ENCODE measurements around the gene ZNF19.

GRCh38 chr16:71426069-71426879 is 62.9 kb downstream of the ZNF19 start:
- TF ChIP-seq, protein P1, sequence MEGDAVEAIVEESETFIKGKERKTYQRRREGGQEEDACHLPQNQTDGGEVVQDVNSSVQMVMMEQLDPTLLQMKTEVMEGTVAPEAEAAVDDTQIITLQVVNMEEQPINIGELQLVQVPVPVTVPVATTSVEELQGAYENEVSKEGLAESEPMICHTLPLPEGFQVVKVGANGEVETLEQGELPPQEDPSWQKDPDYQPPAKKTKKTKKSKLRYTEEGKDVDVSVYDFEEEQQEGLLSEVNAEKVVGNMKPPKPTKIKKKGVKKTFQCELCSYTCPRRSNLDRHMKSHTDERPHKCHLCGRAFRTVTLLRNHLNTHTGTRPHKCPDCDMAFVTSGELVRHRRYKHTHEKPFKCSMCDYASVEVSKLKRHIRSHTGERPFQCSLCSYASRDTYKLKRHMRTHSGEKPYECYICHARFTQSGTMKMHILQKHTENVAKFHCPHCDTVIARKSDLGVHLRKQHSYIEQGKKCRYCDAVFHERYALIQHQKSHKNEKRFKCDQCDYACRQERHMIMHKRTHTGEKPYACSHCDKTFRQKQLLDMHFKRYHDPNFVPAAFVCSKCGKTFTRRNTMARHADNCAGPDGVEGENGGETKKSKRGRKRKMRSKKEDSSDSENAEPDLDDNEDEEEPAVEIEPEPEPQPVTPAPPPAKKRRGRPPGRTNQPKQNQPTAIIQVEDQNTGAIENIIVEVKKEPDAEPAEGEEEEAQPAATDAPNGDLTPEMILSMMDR (IDR thresholded peaks at IDR 0.05) = no peak
- TF ChIP-seq POLR2A (IDR thresholded peaks at IDR 0.05) = no peak

Measured in right lobe of liver (tissue), 4 donors.